Mucosa of stomach (tissue), 1 donor: ENCODE measurements around the gene PRPH2.
"Not testable (repeated sequence)": the region's sequence is repeated elsewhere in the genome, so short reads cannot be mapped to it uniquely, and the experiment has no call there.

Experiments used
- H3K27me3 ChIP-seq: one replicate; pipeline ENCODE4 v1.7.0; 2013; ENCODE audit warnings: mild to moderate bottlenecking, low read length; ENCODE audit not compliant: control insufficient read depth, insufficient read depth
- H3K36me3 ChIP-seq: one replicate; pipeline ENCODE4 v1.7.0; 2013; ENCODE audit warnings: low read length; ENCODE audit not compliant: control insufficient read depth, insufficient read depth
- H3K4me1 ChIP-seq: one replicate; pipeline ENCODE4 v1.7.0; 2013; ENCODE audit warnings: mild to moderate bottlenecking, low read length; ENCODE audit not compliant: control insufficient read depth, insufficient read depth
- H3K4me3 ChIP-seq: one replicate; pipeline ENCODE4 v1.7.0; 2013; ENCODE audit warnings: low read length
- H3K9ac ChIP-seq: one replicate; pipeline ENCODE4 v1.7.0; 2013; ENCODE audit warnings: mild to moderate bottlenecking, low read length, moderate library complexity
- H3K9me3 ChIP-seq: one replicate; pipeline ENCODE4 v1.7.0; 2013; ENCODE audit warnings: mild to moderate bottlenecking, low read length, moderate library complexity; ENCODE audit not compliant: control insufficient read depth
- donor health status: Pancreatic carcinoma.

Gene PRPH2

DNA sequence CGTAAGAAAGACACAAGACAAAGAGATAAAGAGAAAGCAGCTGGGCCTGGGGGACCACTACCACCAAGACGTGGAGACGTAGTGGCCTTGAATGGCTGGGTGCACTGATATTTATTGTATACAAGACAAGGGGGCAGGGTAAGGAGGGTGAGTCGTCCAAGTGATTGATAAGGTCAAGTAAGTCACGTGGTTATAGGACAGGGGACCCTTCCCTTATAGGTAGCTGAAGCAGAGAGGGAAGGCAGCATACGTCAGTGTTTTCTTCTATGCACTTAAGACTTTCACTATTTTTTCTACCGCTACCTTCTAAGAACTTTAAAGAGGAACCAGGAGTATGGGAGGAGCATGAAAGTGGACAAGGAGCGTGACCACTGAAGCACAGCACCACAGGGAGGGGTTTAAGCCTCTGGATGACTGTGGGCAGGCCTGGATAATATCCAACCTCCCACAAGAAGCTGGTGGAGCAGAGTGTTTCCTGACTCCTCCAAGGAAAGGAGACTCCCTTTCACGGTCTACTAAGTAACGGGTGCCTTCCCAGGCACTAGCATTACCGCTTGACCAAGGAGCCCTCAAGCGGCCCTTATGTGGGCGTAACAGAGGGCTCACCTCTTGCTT, 11.6 kb upstream of the PRPH2 start:
- not testable (repeated sequence) for H3K27me3 ChIP-seq, H3K36me3 ChIP-seq, H3K4me1 ChIP-seq, H3K4me3 ChIP-seq, H3K9ac ChIP-seq, H3K9me3 ChIP-seq

DNA sequence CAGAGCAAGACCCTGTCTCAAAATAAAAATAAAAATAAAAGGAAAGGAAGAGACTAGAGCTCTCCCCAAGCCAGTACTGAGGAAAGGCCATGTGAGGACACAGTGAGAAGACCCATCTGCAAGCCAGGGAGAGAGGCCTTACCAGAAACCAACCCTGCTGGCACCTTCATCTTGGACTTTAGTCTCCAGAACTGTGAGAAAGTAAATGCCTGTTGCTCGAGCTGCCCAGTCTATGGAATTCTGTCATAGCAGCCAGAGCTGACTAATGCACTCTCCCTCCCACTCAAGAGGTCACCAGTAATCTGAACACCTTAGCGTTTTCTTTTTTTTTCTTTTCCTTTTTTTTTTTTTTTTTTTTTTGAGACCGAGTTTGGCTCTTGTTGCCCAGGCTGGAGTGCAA, 7.3 kb upstream of the PRPH2 start:
- no peaks in the 10 kb centered on the region for H3K27me3 ChIP-seq
- H3K4me3 ChIP-seq, result no peak overlapping the region
- H3K36me3 ChIP-seq, result no peaks in the 10 kb centered on the region
- H3K4me1 ChIP-seq, result peaks cover 9% of the 10 kb centered on the region
- no peak overlapping the region for H3K9ac ChIP-seq
- no peaks in the 10 kb centered on the region for H3K9me3 ChIP-seq

DNA sequence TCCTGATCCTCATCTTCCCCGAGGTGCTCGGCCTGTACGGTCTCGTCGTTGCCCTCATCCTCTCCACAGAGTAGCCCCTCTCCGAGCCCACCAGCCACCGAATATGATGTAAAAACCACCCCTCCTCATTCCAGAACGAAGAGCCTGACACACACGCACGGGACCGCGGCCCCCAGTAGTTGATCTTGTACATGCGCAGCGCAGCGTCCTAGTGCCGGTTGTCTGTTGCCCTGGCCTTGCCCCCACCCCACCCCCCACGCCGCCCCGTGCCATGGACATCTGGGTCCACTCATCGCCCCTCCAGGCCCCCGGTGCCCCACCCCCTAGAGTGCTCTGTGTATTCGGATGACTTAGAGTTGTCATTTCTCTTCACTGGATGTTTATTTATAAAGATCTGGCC, 5.2 kb upstream of the PRPH2 start:
- Histone ChIP-seq H3K4me3 (peak overlapping the region; percentile 72), H3K27me3 (no peaks in the 10 kb centered on the region), H3K4me1 (peaks cover 9% of the 10 kb centered on the region), H3K9me3 (no peaks in the 10 kb centered on the region), H3K36me3 (no peaks in the 10 kb centered on the region), H3K9ac (peak overlapping the region; percentile 75)

DNA sequence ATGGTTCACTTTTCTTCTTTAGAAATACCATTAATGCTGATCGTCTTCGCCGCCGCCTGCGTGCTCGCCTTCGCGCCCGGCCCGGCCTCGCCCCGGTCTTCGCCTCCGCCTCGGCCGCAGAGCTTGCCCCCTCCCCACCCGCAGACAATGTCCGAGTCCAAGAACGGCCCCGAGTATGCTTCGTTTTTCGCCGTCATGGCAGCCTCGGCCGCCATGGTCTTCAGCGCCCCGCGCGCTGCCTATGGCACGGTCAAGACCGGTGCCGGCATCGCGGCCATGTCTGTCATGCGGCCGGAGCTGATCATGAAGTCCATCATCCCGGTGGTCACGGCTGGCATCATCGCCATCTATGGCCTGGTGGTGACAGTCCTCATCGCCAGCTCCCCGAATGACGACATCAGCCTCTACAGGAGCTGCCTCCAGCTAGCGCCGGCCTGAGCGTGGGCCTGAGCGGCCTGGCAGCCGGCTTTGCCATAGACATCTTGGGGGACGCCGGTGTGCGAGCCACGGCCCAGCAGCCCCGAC, 4.8 kb upstream of the PRPH2 start:
- Histone ChIP-seq H3K36me3 (no peaks in the 10 kb centered on the region), H3K4me3 (peak overlapping the region; percentile 72), H3K9ac (peak overlapping the region; percentile 75), H3K27me3 (no peaks in the 10 kb centered on the region), H3K9me3 (no peaks in the 10 kb centered on the region), H3K4me1 (peaks cover 9% of the 10 kb centered on the region)

DNA sequence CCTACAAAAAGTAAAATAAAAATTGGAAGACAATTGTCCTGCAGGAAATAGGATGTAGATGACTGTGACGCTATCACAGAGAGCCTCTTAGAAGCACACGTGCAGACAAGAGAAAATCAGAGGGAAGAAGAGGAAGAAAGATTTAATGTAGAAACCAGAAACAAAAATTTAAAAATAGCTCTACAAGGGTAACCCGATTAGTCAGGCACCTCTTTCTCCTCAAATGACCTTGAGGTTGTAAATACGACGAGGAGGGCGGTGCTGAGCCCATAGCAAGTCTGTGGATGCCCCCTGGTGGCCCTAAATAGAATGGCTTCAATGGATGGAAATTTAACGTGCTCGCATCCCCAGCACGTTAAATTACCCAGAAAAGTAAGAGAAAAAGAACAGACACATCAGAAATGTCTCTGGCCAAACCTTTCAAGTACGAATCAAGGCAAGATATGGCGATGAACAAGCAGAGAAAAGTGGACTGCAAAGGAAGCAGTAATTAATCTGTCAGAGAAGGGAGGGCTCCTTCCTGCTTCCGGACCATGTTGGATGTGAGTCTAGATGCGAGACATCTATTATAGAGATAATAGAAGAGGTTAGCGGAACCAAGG, 4.2 kb upstream of the PRPH2 start:
- Histone ChIP-seq H3K4me1 (peaks cover 9% of the 10 kb centered on the region), H3K36me3 (no peaks in the 10 kb centered on the region), H3K9me3 (no peaks in the 10 kb centered on the region), H3K9ac (peak overlapping the region; percentile 75), H3K27me3 (no peaks in the 10 kb centered on the region), H3K4me3 (peak overlapping the region; percentile 72)

DNA sequence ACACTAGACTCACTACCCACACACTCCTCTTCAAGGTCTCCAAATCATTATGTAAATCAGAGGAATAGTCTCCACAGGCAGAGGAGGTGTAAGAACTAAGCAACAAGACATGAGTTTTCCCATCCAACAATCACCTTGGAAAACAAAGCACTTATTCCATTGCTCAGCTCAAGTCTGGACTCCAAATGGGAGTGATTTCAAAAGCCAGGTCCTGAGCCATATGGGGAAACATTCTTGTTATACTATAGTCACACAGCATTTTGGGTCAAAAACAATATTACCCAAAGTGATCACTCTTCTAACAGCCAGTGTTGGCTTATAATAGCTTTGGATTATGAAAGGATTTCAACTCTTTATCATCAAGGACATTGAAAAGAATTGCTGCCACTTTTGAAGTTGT, 3.6 kb upstream of the PRPH2 start:
- Histone ChIP-seq H3K36me3 (no peaks in the 10 kb centered on the region), H3K27me3 (no peaks in the 10 kb centered on the region), H3K9me3 (no peaks in the 10 kb centered on the region), H3K4me3 (no peak overlapping the region), H3K9ac (peak overlapping the region; percentile 75), H3K4me1 (peaks cover 9% of the 10 kb centered on the region)

DNA sequence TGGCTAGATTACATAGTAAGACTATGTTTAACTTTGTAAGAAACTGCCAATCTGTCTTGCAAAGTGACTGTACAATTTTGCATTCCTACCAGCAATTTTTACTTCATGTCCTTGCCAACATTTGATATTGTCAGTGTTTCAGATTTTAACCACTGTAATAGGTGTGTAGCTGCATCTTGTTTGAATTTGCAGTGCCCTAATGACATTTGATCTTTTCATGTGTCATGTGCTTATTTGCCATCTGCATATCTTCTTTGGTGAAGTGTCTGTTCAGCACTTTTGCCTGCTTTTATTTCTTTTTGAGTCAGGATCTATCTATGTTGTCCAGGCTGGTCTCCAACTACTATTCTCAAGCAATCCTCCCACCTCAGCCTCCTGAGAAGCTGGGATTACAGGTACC, 2.4 kb upstream of the PRPH2 start:
- Histone ChIP-seq H3K9me3 (no peaks in the 10 kb centered on the region), H3K27me3 (no peaks in the 10 kb centered on the region), H3K36me3 (no peaks in the 10 kb centered on the region), H3K4me1 (peaks cover 9% of the 10 kb centered on the region), H3K4me3 (no peak overlapping the region), H3K9ac (no peak overlapping the region)

DNA sequence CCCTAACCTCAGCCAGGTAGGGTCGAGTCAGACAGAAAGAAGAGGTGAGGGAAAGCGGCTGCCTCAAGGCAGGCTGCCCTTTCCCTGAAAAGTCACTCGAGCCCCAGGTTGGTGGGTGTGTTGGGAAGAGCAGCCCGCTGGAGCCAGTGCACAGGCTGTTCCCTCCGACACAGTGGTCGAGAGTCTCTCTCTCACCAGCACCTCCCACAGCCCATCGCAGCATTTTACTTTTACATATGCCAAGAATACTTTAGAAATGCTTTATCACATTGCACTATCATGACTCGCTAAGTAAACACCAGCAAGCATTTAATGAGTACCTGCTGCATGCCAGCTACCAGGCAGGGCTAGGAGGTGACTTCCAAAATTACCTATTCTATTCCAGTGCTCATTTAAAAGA, 1.7 kb downstream of the PRPH2 start:
- no peaks in the 10 kb centered on the region for H3K36me3 ChIP-seq
- H3K9ac ChIP-seq, result no peak overlapping the region
- no peaks in the 10 kb centered on the region for H3K9me3 ChIP-seq

DNA sequence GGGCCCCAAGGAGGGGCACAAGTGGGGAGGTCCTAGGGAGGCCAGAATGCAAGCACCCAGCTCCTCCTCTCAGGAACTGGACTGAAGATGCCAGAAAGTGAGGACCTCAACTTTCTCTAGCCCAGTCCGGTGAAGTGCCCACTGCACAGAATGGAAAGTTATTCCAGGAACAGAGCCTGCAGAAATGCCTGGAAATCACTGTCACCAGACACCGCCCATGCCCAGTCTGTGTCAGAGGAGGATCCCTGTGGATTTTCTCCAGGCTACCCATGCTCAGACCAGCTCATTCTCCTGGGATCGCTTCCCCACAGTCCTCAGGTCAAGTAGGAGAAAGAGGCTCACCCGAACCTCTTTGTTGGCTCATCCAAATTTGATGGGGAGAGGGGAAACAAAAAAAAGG, 6.5 kb downstream of the PRPH2 start:
- H3K9me3 ChIP-seq, result no peaks in the 10 kb centered on the region
- H3K9ac ChIP-seq, result no peak overlapping the region
- no peaks in the 10 kb centered on the region for H3K36me3 ChIP-seq
- no peaks in the 10 kb centered on the region for H3K4me1 ChIP-seq
- H3K27me3 ChIP-seq, result no peaks in the 10 kb centered on the region
- no peak overlapping the region for H3K4me3 ChIP-seq

More for the DNA sequence above, 1.7 kb downstream of the PRPH2 start:
- Histone ChIP-seq H3K4me3 (no peak overlapping the region), H3K4me1 (no peaks in the 10 kb centered on the region), H3K27me3 (no peaks in the 10 kb centered on the region)

DNA sequence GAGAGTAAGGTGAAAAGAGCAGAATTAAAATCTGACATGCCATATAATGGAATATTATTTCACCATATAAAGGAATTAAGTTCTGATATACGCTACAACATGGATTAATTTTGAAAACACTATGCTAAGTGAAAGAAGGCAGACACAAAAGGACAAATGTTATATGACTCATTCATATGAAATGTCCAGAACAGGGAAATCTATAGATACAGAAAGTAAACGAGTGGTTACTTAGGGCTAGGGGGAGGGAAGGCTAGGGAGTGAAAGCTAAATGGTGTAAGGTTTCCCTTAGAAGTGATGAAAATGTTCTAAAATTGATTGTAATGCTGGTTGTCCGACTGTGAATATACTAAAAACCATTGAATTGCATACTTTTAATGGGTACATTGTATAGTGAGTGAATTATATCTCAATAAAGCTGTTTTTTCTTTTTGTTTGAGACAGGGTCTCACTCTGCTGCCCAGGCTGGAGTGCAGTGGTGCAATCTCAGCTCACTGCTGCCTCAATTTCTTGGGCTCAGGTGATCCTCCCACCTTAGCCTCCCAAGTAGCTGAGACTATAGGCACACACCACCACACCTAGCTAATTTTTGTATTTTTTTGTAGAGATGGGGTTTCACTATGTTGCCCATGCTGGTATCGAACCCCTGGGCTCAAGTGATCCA, 8.2 kb downstream of the PRPH2 start:
- Histone ChIP-seq H3K36me3 (no peaks in the 10 kb centered on the region), H3K9ac (no peak overlapping the region)

DNA sequence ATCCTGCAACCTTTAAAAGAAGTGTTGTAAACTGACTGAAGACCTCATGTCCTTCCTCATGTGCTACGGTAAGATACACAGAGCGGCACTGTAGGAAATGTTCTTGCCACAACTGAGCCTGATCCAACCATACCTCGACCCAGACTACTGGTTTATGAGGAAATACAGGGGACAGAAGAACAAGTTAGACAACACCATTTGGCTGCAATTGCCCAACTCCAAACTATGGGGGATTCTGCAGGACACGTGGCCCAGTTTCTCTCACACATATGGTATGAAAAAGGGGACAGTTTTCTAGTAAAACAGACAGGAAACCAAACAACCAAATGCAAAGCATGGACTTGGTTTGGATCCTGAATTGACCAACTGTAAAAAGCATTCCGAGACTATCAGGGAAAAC, 10.5 kb downstream of the PRPH2 start:
- Histone ChIP-seq H3K27me3 (no peaks in the 10 kb centered on the region), H3K36me3 (no peaks in the 10 kb centered on the region), H3K4me3 (no peak overlapping the region), H3K4me1 (no peaks in the 10 kb centered on the region), H3K9ac (no peak overlapping the region), H3K9me3 (no peaks in the 10 kb centered on the region)

More for the DNA sequence above, 8.2 kb downstream of the PRPH2 start:
- Histone ChIP-seq H3K4me1 (no peaks in the 10 kb centered on the region), H3K27me3 (no peaks in the 10 kb centered on the region), H3K9me3 (no peaks in the 10 kb centered on the region), H3K4me3 (no peak overlapping the region)

DNA sequence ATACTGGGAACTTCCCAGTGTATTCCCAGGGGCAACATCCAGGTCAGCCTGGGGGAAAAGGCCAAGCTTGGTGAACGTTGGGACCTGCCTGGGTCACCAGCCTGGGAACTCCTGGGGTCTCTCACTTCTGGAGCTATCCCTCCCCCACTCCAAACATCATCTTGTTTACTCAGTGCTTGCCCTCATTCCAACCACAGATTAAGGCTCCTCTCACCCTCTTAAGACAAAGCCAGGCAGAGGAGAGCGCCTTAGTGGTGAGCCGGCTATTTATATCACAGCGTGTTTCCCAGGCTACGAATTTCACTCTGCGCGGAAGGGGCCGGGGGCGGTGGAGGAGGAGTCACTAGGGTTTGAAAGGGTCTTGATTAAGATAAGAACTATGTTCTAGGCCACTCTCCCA, 12.1 kb downstream of the PRPH2 start:
- no peaks in the 10 kb centered on the region for H3K27me3 ChIP-seq
- H3K36me3 ChIP-seq, result no peaks in the 10 kb centered on the region
- no peaks in the 10 kb centered on the region for H3K9me3 ChIP-seq
- no peak overlapping the region for H3K9ac ChIP-seq
- H3K4me3 ChIP-seq, result no peak overlapping the region
- H3K4me1 ChIP-seq, result no peaks in the 10 kb centered on the region
